Measurements from ENCODE around the gene HLA-DMA.

DNA sequence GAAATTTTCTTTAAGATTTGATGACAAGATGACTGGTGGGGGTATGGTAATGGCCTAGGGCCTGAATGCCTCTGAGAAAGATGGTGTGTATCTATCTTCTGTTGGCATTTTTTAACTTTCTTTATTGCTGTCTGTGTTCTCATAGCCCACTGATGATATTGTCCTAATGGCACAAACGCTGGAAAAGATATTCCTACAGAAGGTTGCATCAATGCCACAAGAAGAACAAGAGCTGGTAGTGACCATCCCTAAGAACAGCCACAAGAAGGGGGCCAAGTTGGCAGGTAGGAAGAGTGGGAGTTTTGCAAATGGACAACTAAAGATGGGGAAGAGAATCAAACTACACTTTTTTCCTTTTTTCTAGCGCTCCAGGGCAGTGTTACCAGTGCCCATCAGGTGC is 23.0 kb upstream of the HLA-DMA start:
- TF ChIP-seq RFX1 (IDR thresholded peaks at IDR 0.05), result no peak
- no peak for TF ChIP-seq KAT8 (CRISPR knock-in tag; IDR thresholded peaks at IDR 0.05)
- no peak for TF ChIP-seq NCOR1 (IDR thresholded peaks at IDR 0.05; ENCODE audit: borderline replicate concordance, low read length)
- TF ChIP-seq SMC3 (IDR thresholded peaks at IDR 0.05; ENCODE audit: low read length), result no peak
- no peak for TF ChIP-seq EZH2 (conservative IDR thresholded peaks at IDR 0.05; ENCODE audit: low read depth, low read length)
- no peak for TF ChIP-seq ZNF253 (CRISPR knock-in tag; IDR thresholded peaks at IDR 0.05; ENCODE audit: borderline replicate concordance)
- TF ChIP-seq ATF7 (IDR thresholded peaks at IDR 0.05), result no peak
- TF ChIP-seq ATF7 (CRISPR knock-in tag; IDR thresholded peaks at IDR 0.05), result no peak
